GM12878 (cell line): ENCODE results near the gene ADAMTS18. TPM values are rescaled to one million over a fixed set of nuclear protein-coding genes. Genes with fewer than 3 reads are reported as not detected.
A peak's percentile ranks its signal among the peaks of the same experiment; 100 is the strongest.

Source experiments
- ATAC-seq: fragments of 200-7000 bp; cut with Tn5 transposase; 3 replicates; pipeline ENCODE4 v1.9.1; 2020; ENCODE audit warnings: mild to moderate bottlenecking, moderate library complexity
- Bru-seq: library from RNA; stranded (reverse); fragments of 400-500 nt; gene quantifications from one replicate; lab custom pipeline; 2021; lab: Mats Ljungman, UMichigan
- BruChase-seq, 2 experiments: library from RNA; stranded (reverse); fragments of 400-500 nt; gene quantifications; one replicate each; lab custom pipeline; 2021; lab: Mats Ljungman, UMichigan
- BruUV-seq: library from RNA; stranded (reverse); fragments of 400-500 nt; replicated peaks from 2 replicates; lab custom pipeline; 2021; lab: Mats Ljungman, UMichigan
- CTCF ChIA-PET: fragments of 300-600 bp; sonication (Branson Sonifier 250); formaldehyde crosslinking; extraction: SDS; loops from one replicate; lab custom pipeline; 2021; ENCODE audit warnings: inconsistent platforms; lab: Yijun Ruan, JAX
- POLR2A ChIA-PET: fragments of 350-600 bp; formaldehyde crosslinking; extraction: SDS; loops from one replicate; lab custom pipeline; 2021; ENCODE audit warnings: inconsistent platforms; lab: Charles Lee
- RAD21 ChIA-PET: fragments of 300-600 bp; sonication (Branson Sonifier 250); formaldehyde crosslinking; loops from one replicate; lab custom pipeline; 2023; ENCODE audit warnings: antibody characterized with exemption; ENCODE audit not compliant: unreplicated experiment; lab: Charles Lee
- SMC1A ChIA-PET: fragments of 300-600 bp; sonication (Branson Sonifier 250); formaldehyde crosslinking; loops from one replicate; lab custom pipeline; 2023; ENCODE audit not compliant: unreplicated experiment, uncharacterized antibody; lab: Charles Lee
- DNase-seq: peaks from one replicate; pipeline ENCODE4 v3.0.0-alpha.2; 2011; ENCODE audit warnings: low read depth, low spot score
- FAIRE-seq: peaks from 3 replicates; lab custom pipeline; 2011; peaks lifted over from hg19 to GRCh38; lab: Jason Lieb, UNC
- H2AFZ ChIP-seq: 2 replicates; pipeline ENCODE4 v1.6.0; 2011; ENCODE audit warnings: low read depth, low read length, control low read depth; ENCODE audit not compliant: control insufficient read depth
- H3K27ac ChIP-seq: 2 replicates; pipeline ENCODE4 v1.5.1; 2011; ENCODE audit warnings: control low read depth; ENCODE audit not compliant: control insufficient read depth, insufficient read depth
- H3K27me3 ChIP-seq, 2 experiments: replicated peaks in 1 of 2; 2 replicates each; pipeline versions ENCODE4 v1.6.0 to v1.6.1; 2011; ENCODE audit warnings: low read length in 1 of 2; ENCODE audit not compliant: control insufficient read depth in 2 of 2, insufficient read depth in 2 of 2
- H3K36me3 ChIP-seq, 2 experiments: 2 replicates each; pipeline ENCODE4 v1.5.1; 2011; ENCODE audit warnings: low read length in 1 of 2; ENCODE audit not compliant: control insufficient read depth in 2 of 2, insufficient read depth in 2 of 2
- H3K4me1 ChIP-seq: 2 replicates; pipeline ENCODE4 v1.6.1; 2011; ENCODE audit warnings: mild to moderate bottlenecking, low read length, moderate library complexity, mixed read lengths; ENCODE audit not compliant: control insufficient read depth, insufficient read depth
- H3K4me2 ChIP-seq: 2 replicates; pipeline ENCODE4 v1.6.0; 2011; ENCODE audit warnings: control low read depth; ENCODE audit not compliant: control insufficient read depth, insufficient read depth
- H3K4me3 ChIP-seq: fragments of 200-600 bp; sonication (generic); 2 replicates; pipeline ENCODE4 v1.5.1; 2016
- H3K79me2 ChIP-seq: 2 replicates; pipeline ENCODE4 v1.6.0; 2011; ENCODE audit warnings: low read length; ENCODE audit not compliant: control insufficient read depth, insufficient read depth
- H3K9ac ChIP-seq: 2 replicates; pipeline ENCODE4 v1.8.0; 2011; ENCODE audit warnings: low read length, control low read depth, mixed read lengths; ENCODE audit not compliant: control insufficient read depth, insufficient read depth
- H3K9me3 ChIP-seq: replicated peaks from 3 replicates; pipeline ENCODE4 v1.5.1; 2011; ENCODE audit warnings: mild to moderate bottlenecking, low read length; ENCODE audit not compliant: control insufficient read depth, insufficient read depth
- H4K20me1 ChIP-seq: 2 replicates; pipeline ENCODE4 v1.6.0; 2011; ENCODE audit not compliant: control insufficient read depth, insufficient read depth
- HDAC6 ChIP-seq: fragments of 200-600 bp; sonication (generic); IDR thresholded peaks from one replicate; pipeline ENCODE4 v1.8.0; 2017; ENCODE audit warnings: antibody characterized with exemption; ENCODE audit not compliant: unreplicated experiment
- SUZ12 ChIP-seq: fragments of 200-600 bp; sonication (generic); IDR thresholded peaks from one replicate; pipeline ENCODE4 v1.6.1; 2018; ENCODE audit warnings: antibody characterized with exemption, mild to moderate bottlenecking; ENCODE audit not compliant: unreplicated experiment
- WGBS: methylation state at CpG from one replicate; pipeline ENCODE4 v1.1.6; 2016; ENCODE audit warnings: low lambda C conversion rate; ENCODE audit not compliant: insufficient replicate concordance, insufficient coverage; ENCODE audit errors: missing lambda C conversion rate; 5-methylcytosine and 5-hydroxymethylcytosine counted together
- in situ Hi-C: fragments of 300-500 bp; cut with MboI; formaldehyde crosslinking; loops from 9 replicates; pipeline ENCODE4 v1.14.3; 2018; ENCODE audit warnings: mixed read lengths
- intact Hi-C: fragments of 100-400 bp; cut with micrococcal nuclease; formaldehyde crosslinking; loops from one replicate; pipeline ENCODE4 v1.14.2; 2022; ENCODE audit not compliant: unreplicated experiment
- long read RNA-seq, 2 experiments: library from polyadenylated mRNA; unstranded; transcript quantifications; one replicate each; pipeline ENCODE4 v2.0.0, GENCODE V29; 2019 to 2020
- polyA minus RNA-seq, 3 experiments: library from RNA; depleted of rRNA, polyadenylated mRNA; stranded (reverse); fragments of >200 nt; gene quantifications; 2 replicates each; pipeline ENCODE4 v1.2.3, GENCODE V29; 2011
- polyA plus RNA-seq, 11 experiments: library from polyadenylated mRNA; depleted of rRNA in 4 of 11; unstranded in 6 of 11; stranded (reverse) in 5 of 11; fragments of >200 nt; fragmentation: Nextera tagmentation in 4 of 11; fragmentation: Illumina TruSeq in 1 of 11; extraction: Ambion mirVana in 4 of 11; extraction: Trizol in 1 of 11; gene quantifications; 1 replicate in 1 of 11; 2 replicates in 10 of 11; pipeline versions ENCODE4 v1.2.1 to v1.2.3, GENCODE V29; 2011 to 2016; ENCODE audit warnings: inconsistent platforms in 2 of 11, missing spikeins in 2 of 11, low read depth in 1 of 11
- total RNA-seq, 4 experiments: library from RNA; depleted of rRNA in 3 of 4; stranded (reverse); fragments of >200 nt in 3 of 4; fragmentation: Illumina TruSeq in 1 of 4; extraction: Trizol in 1 of 4; gene quantifications; 2 replicates each; pipeline versions ENCODE4 v1.2.1 to v1.2.3, GENCODE V29; 2013 to 2021
- TF ChIP-seq, protein P1 (sequence below): IDR thresholded peaks from 2 replicates; pipeline ENCODE4 v1.6.1; 2011; ENCODE audit warnings: borderline replicate concordance, low read depth, mild to moderate bottlenecking, moderate library complexity, low read length; ENCODE audit not compliant: insufficient read depth, poor library complexity, severe bottlenecking

The ADAMTS18 gene
- not detected in 2 replicates for total RNA-seq (2013; cell fraction: nucleolus; rRNA removed)
- not detected in 2 replicates for total RNA-seq (2014; rRNA removed)
- not detected in 2 replicates for total RNA-seq (2014; rRNA removed; fragmentation: Illumina TruSeq; extraction: Trizol)
- not detected in 2 replicates for total RNA-seq (2021)
- not detected for polyA plus RNA-seq (2011; ENCODE audit: low read depth)
- polyA plus RNA-seq (2011; rRNA removed) = not detected in 2 replicates
- polyA plus RNA-seq (2011; cell fraction: cytosol; rRNA removed) = not detected in 2 replicates
- polyA plus RNA-seq (2011; cell fraction: nucleus; rRNA removed) = not detected in 2 replicates
- polyA plus RNA-seq (2012) = not detected in 2 replicates
- not detected in 2 replicates for polyA plus RNA-seq (2014; fragmentation: Illumina TruSeq; extraction: Trizol)
- not detected for polyA plus RNA-seq (2014; fragmentation: Nextera tagmentation; extraction: Ambion mirVana)
- polyA plus RNA-seq (2014; rRNA removed) = not detected in 2 replicates
- not detected for polyA plus RNA-seq (2016; fragmentation: Nextera tagmentation; extraction: Ambion mirVana)
- not detected in 2 replicates for polyA minus RNA-seq (2011; rRNA and poly(A)+ RNA removed)
- polyA minus RNA-seq (2011; cell fraction: cytosol; rRNA and poly(A)+ RNA removed) = not detected in 2 replicates
- not detected in 2 replicates for polyA minus RNA-seq (2011; cell fraction: nucleus; rRNA and poly(A)+ RNA removed)
- percentile 0 among the genes with signal in this experiment for Bru-seq, nascent RNA
- BruChase-seq, experiment 1, labeled RNA remaining after a 6-hour chase = not detected
- not detected for BruChase-seq, experiment 2, labeled RNA remaining after a 2-hour chase
- long read RNA-seq, experiment 1 = 0 reads
- long read RNA-seq, experiment 2, partial matches to known transcripts = 0 of 1 reads
- long read RNA-seq, experiment 2, other reads (novel, unspliced or antisense) = 1 of 1 reads

- no peaks in the 10 kb centered on the region for H3K9me3 ChIP-seq
- peaks cover 2% of the 10 kb centered on the region in 2 experiments; a peak in 2 of 4 replicates for H3K27me3 ChIP-seq
- ChIA-PET RAD21 (no interaction called here), POLR2A (no interaction called here), CTCF (no interaction called here), SMC1A (no interaction called here)
- no TSS peak for BruUV-seq
- H3K4me2 ChIP-seq = no peak within 1 kb of the TSS
- no peak for DNase-seq
- in situ Hi-C loops = no loop called here
- no peak within 1 kb of the TSS for H3K4me3 ChIP-seq
- H3K4me1 ChIP-seq = no peaks in the 10 kb centered on the region
- intact Hi-C loops = loop anchor here (10.0 kb wide), 1 partner anchor 150 kb away; no protein-coding TSS in a partner anchor
- ATAC-seq = no peak
- H2AFZ ChIP-seq = no peak within 1 kb of the TSS
- TF ChIP-seq, protein P1, sequence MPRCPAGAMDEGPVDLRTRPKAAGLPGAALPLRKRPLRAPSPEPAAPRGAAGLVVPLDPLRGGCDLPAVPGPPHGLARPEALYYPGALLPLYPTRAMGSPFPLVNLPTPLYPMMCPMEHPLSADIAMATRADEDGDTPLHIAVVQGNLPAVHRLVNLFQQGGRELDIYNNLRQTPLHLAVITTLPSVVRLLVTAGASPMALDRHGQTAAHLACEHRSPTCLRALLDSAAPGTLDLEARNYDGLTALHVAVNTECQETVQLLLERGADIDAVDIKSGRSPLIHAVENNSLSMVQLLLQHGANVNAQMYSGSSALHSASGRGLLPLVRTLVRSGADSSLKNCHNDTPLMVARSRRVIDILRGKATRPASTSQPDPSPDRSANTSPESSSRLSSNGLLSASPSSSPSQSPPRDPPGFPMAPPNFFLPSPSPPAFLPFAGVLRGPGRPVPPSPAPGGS = no peak
- peak; percentile 21 for TF ChIP-seq SUZ12
- peak; percentile 44 for TF ChIP-seq HDAC6
- H3K27ac ChIP-seq = no peak within 1 kb of the TSS
- no peaks in the 10 kb centered on the region; a peak in 1 of 4 replicates for H3K36me3 ChIP-seq
- WGBS = 20% methylated on average over 44 of the region's 92 CpGs
- H3K79me2 ChIP-seq = no peaks in the 10 kb centered on the region
- H3K9ac ChIP-seq = no peak within 1 kb of the TSS
- H4K20me1 ChIP-seq = no peaks in the 10 kb centered on the region
- FAIRE-seq = no peak
Measured at GRCh38 chr16:77434530-77435271, at the start of gene ADAMTS18. Gene ADAMTS18 (minus strand): TSS chr16:77435034. CDS start chr16:77434695, 339 bp downstream.
